ENCODE data around the gene HAL.

DNA sequence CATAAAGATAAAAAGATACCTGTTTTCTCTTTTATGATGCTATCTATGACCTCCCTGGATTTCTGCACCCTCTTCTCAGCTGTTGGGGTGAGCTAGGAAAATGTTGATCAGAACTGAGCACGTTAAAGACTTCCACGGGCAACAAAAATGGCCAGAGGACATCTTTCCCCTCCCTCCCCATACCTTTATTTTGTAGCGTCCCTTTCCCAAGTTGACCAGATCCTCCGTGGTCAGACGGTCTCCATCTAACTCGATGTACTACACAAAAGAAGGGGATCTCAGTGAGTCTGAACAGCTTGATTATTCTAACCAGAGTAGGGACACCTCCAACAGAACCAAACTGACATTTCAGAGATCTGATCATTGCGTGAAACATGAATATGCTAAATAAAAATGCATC, 2.2 kb downstream of the HAL start:
- TF ChIP-seq, protein P1, sequence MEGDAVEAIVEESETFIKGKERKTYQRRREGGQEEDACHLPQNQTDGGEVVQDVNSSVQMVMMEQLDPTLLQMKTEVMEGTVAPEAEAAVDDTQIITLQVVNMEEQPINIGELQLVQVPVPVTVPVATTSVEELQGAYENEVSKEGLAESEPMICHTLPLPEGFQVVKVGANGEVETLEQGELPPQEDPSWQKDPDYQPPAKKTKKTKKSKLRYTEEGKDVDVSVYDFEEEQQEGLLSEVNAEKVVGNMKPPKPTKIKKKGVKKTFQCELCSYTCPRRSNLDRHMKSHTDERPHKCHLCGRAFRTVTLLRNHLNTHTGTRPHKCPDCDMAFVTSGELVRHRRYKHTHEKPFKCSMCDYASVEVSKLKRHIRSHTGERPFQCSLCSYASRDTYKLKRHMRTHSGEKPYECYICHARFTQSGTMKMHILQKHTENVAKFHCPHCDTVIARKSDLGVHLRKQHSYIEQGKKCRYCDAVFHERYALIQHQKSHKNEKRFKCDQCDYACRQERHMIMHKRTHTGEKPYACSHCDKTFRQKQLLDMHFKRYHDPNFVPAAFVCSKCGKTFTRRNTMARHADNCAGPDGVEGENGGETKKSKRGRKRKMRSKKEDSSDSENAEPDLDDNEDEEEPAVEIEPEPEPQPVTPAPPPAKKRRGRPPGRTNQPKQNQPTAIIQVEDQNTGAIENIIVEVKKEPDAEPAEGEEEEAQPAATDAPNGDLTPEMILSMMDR (conservative IDR thresholded peaks at IDR 0.05; ENCODE audit: low read depth, low read length), result no peak
- no peak for TF ChIP-seq RCOR1 (IDR thresholded peaks at IDR 0.05; ENCODE audit: insufficient replicate concordance, low read length)
- TF ChIP-seq POLR2A (IDR thresholded peaks at IDR 0.05; ENCODE audit: low read depth, low read length), result no peak
- no peak for TF ChIP-seq FOS (IDR thresholded peaks at IDR 0.05; ENCODE audit: low read depth, low read length)
- TF ChIP-seq MAZ (IDR thresholded peaks at IDR 0.05; ENCODE audit: borderline replicate concordance, low read depth, low read length), result no peak
- TF ChIP-seq SMC3 (IDR thresholded peaks at IDR 0.05; ENCODE audit: low read depth, low read length), result no peak
- TF ChIP-seq RFX5 (IDR thresholded peaks at IDR 0.05; ENCODE audit: low read depth, low read length), result no peak
- no peak for TF ChIP-seq BHLHE40 (IDR thresholded peaks at IDR 0.05; ENCODE audit: low read depth, low read length)
- TF ChIP-seq RAD21 (IDR thresholded peaks at IDR 0.05; ENCODE audit: low read length), result no peak
- TF ChIP-seq, protein P2, sequence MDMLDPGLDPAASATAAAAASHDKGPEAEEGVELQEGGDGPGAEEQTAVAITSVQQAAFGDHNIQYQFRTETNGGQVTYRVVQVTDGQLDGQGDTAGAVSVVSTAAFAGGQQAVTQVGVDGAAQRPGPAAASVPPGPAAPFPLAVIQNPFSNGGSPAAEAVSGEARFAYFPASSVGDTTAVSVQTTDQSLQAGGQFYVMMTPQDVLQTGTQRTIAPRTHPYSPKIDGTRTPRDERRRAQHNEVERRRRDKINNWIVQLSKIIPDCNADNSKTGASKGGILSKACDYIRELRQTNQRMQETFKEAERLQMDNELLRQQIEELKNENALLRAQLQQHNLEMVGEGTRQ (IDR thresholded peaks at IDR 0.05; ENCODE audit: low read depth, low read length), result no peak
- TF ChIP-seq CEBPB (IDR thresholded peaks at IDR 0.05; ENCODE audit: low read depth, low read length), result no peak
